ENCODE data around the gene HOXC12.

DNA sequence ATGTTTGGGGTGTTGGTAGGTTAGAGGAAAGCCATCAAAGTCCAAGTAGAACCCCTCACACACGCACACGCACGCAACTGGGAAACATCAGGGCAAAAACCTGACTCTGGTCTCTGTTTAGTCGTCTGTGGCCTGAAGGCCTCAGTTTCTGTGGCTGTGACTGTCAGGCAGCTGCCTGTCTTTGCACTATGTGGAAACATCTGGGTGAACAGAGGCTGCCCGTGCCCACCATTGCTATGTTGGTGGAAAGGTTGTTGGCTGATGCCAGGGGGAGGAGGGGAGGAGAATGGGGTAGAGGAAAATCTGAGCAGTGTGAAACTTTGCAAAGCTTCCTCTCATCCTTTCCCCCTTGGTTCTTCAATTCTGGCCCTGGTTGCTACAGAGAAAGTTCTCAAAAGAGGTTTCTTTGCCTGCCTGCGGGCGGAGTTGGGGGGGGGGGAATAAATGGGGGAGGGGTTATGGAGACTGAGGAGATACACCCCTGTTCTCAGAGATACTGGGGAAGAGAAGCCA lies 37.7 kb downstream of the HOXC12 start:
- no peak for TF ChIP-seq EZH2 (optimal IDR thresholded peaks at IDR 0.05; ENCODE audit: low read depth, low read length)
- TF ChIP-seq, protein P1, sequence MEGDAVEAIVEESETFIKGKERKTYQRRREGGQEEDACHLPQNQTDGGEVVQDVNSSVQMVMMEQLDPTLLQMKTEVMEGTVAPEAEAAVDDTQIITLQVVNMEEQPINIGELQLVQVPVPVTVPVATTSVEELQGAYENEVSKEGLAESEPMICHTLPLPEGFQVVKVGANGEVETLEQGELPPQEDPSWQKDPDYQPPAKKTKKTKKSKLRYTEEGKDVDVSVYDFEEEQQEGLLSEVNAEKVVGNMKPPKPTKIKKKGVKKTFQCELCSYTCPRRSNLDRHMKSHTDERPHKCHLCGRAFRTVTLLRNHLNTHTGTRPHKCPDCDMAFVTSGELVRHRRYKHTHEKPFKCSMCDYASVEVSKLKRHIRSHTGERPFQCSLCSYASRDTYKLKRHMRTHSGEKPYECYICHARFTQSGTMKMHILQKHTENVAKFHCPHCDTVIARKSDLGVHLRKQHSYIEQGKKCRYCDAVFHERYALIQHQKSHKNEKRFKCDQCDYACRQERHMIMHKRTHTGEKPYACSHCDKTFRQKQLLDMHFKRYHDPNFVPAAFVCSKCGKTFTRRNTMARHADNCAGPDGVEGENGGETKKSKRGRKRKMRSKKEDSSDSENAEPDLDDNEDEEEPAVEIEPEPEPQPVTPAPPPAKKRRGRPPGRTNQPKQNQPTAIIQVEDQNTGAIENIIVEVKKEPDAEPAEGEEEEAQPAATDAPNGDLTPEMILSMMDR (IDR thresholded peaks at IDR 0.05; ENCODE audit: low read length) = no peak

All from MM.1S (cell line).